ENCODE data around the gene UCN3. TPM values are rescaled to one million over a fixed set of nuclear protein-coding genes. Genes with fewer than 3 reads are reported as not detected.
A peak's percentile ranks its signal among the peaks of the same experiment; 100 is the strongest.

Gene UCN3, protein sequence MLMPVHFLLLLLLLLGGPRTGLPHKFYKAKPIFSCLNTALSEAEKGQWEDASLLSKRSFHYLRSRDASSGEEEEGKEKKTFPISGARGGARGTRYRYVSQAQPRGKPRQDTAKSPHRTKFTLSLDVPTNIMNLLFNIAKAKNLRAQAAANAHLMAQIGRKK
- polyA plus RNA-seq (2011; rRNA removed) (not detected in 2 replicates), polyA plus RNA-seq (2017; fragmentation: RNase III; extraction: RNeasy Plus Mini Kit Qiagen cat#74134 plus additional on column Dnase treatment) (0.11 TPM in 1 of 3 replicates, not detected in the others), polyA minus RNA-seq (2011; rRNA and poly(A)+ RNA removed) (not detected in 2 replicates)
- polyA plus RNA-seq (2012; cell fraction: cytosol; rRNA removed) = not detected in 2 replicates
- 0.04 TPM in 1 of 2 replicates, not detected in the other for polyA plus RNA-seq (2012; cell fraction: nucleus; rRNA removed)

DNA sequence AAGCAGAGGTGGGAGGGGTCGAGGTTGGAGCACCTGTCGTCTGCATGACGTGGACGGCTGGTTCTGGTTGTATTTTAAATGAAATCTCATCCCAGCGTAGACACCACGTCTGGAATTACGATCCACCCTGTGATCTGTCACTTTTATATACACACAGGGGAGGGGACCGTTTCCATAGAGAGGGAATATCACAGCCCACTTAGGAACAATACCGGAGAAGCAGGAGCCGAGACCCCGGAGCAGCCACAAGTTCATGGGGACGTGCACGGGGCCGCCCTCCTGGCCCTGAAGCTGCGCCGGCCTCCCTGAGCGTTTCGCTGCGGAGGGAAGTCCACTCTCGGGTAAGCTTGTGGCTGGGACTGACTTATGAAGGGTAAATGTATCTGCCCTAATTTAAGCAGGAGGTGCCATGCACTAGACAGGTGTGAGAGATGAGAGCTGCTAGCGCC, at the start of gene UCN3:
Gene UCN3, plus strand, starts transcription at position 77 of the 449 bp plus-strand sequence. CDS start 8,755 bp downstream, outside the sequence.
- ATAC-seq (no peak), DNase-seq (ENCODE audit: low read depth in 1 of 2, low spot score in 1 of 2) (no peak), FAIRE-seq (no peak)
- Histone ChIP-seq H3K4me2 (no peak within 1 kb of the TSS), H3K4me3 (no peak within 1 kb of the TSS), H3K27ac (no peak within 1 kb of the TSS), H3K9me3 (no peaks in the 10 kb centered on the region), H3K4me1 (peaks cover 11% of the 10 kb centered on the region)
- no peak for TF ChIP-seq GATA3 (IDR thresholded peaks at IDR 0.05; ENCODE audit: borderline replicate concordance)
- no peak for TF ChIP-seq RCOR1 (IDR thresholded peaks at IDR 0.05; ENCODE audit: low read depth, low read length)
- no peak for TF ChIP-seq SMC3 (IDR thresholded peaks at IDR 0.05)
- no peak for TF ChIP-seq ELK1 (IDR thresholded peaks at IDR 0.05; ENCODE audit: low read depth, low read length)
- no peak for TF ChIP-seq NR3C1 (IDR thresholded peaks at IDR 0.05)
- no peak for TF ChIP-seq MAZ (IDR thresholded peaks at IDR 0.05; ENCODE audit: borderline replicate concordance, low read depth, low read length)
- TF ChIP-seq RNF2 (IDR thresholded peaks at IDR 0.05; ENCODE audit: borderline replicate concordance, low read depth) = no peak
- ChIA-PET POLR2A (no interaction called here), CTCF (no interaction called here)
- 77% methylated on average over 21 of the region's 21 CpGs for WGBS (ENCODE audit: missing lambda C conversion rate)

DNA sequence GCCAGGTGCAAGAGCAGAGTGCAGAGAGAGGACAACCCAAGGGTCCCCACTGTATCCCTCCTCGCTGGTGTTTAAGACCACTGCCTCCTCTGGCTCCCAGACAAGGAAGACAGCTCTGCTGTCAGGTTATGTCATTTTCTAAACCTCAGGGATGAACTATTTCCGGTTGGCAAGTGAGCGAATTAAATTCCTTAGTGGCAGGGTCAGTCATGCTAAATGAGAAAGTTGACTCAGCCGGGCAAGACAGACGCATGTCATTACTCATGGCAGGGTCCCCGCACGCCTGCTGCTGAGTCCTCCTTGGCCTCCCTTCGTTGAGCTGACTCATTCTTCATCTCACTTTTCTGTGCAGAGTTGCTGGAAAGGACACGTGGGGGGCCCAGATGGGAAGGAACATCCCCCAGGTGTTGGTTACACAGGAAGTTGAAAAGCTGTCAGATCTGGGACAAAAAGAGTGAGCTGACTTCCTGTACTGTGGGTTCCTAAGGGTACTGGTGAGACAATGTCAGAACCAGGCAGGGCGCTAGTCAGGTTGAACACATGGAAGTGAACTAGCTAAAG, 47.1 kb upstream of the UCN3 start:
- ChIA-PET POLR2A (interaction anchor here (1.3 kb wide), 1 partner anchor 333 kb away, joined by 3 read pairs; no protein-coding TSS in a partner anchor), CTCF (interaction anchor here (0.9 to 1.5 kb wide), 4 partner anchors 10 to 468 kb away, joined by 3 to 4 read pairs (median 4); no protein-coding TSS in a partner anchor)
- Histone ChIP-seq H3K4me1 (peaks cover 16% of the 10 kb centered on the region), H3K9me3 (no peaks in the 10 kb centered on the region), H3K4me2 (peak overlapping the region; percentile 43), H3K27ac (peak overlapping the region; percentile 69 to 81), H3K4me3 (no peak overlapping the region)
- FAIRE-seq = no peak
- WGBS (ENCODE audit: missing lambda C conversion rate) = 24% methylated on average over 10 of the region's 10 CpGs
- DNase-seq (ENCODE audit: low read depth in 1 of 2, low spot score in 1 of 2) = peak; percentile 76 to 85
- TF ChIP-seq HOXB5 (CRISPR knock-in tag; IDR thresholded peaks at IDR 0.05) (peak; percentile 22; the same call in 1 of the 2 replicates), MYC (IDR thresholded peaks at IDR 0.05; ENCODE audit: borderline replicate concordance, low read length) (0 out of 2 replicates have a peak, but pooled peaks have one; percentile 31), POLR2AphosphoS2 (conservative IDR thresholded peaks at IDR 0.05; ENCODE audit: low read length) (no peak), EP300 (IDR thresholded peaks at IDR 0.05) (peak in 1 of 2 experiments; percentile 30; a peak in 1 of 5 replicates), GATA3 (IDR thresholded peaks at IDR 0.05; ENCODE audit: borderline replicate concordance) (peak; percentile 62; the same call in 1 of the 2 replicates), MAX (IDR thresholded peaks at IDR 0.05) (peak; percentile 88), ATOH8 (CRISPR knock-in tag; IDR thresholded peaks at IDR 0.05; ENCODE audit: low read depth) (peak; percentile 62; the same call in 1 of the 2 replicates), NFE2L2 (conservative IDR thresholded peaks at IDR 0.05; ENCODE audit: low read length) (peak; percentile 35; the same call in 1 of the 2 replicates), FOSL2 (IDR thresholded peaks at IDR 0.05) (peak; percentile 68), FOSL2 (CRISPR knock-in tag; IDR thresholded peaks at IDR 0.05) (peak; percentile 90), USF2 (IDR thresholded peaks at IDR 0.05) (peak; percentile 70; the same call in 1 of the 2 replicates), MAFK (IDR thresholded peaks at IDR 0.05; ENCODE audit: partially characterized antibody) (peak; percentile 86), CTCF (IDR thresholded peaks at IDR 0.05) (no peak), BHLHE40 (IDR thresholded peaks at IDR 0.05; ENCODE audit: low read depth, low read length) (peak; percentile 53), HOXB13 (CRISPR knock-in tag; IDR thresholded peaks at IDR 0.05; ENCODE audit: low read depth) (no peak), ZSCAN20 (CRISPR knock-in tag; IDR thresholded peaks at IDR 0.05) (no peak), JUNB (IDR thresholded peaks at IDR 0.05) (peak; percentile 68)
- TF ChIP-seq, protein P1, sequence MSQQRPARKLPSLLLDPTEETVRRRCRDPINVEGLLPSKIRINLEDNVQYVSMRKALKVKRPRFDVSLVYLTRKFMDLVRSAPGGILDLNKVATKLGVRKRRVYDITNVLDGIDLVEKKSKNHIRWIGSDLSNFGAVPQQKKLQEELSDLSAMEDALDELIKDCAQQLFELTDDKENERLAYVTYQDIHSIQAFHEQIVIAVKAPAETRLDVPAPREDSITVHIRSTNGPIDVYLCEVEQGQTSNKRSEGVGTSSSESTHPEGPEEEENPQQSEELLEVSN (IDR thresholded peaks at IDR 0.05; ENCODE audit: borderline replicate concordance, low read depth) = peak; percentile 28; the same call in 1 of the 2 replicates
- peak; percentile 95 to 97 for ATAC-seq
